Measurements from ENCODE around the gene STING1. TPM values are rescaled to one million over a fixed set of nuclear protein-coding genes. Genes with fewer than 3 reads are reported as not detected.
"Not testable (repeated sequence)": the region's sequence is repeated elsewhere in the genome, so short reads cannot be mapped to it uniquely, and the experiment has no call there.

Gene STING1
- total and polyA plus RNA-seq, 7 donors, result 4.4 to 13.2 (median 7.1) TPM

- DNase-seq (peak; percentile 49 to 57), ATAC-seq (peak; percentile 8 to 28 (median 22))
- Histone ChIP-seq H3K27me3 (ENCODE audit: insufficient read depth in 3 of 3, low read length in 2 of 3) (no peaks in the 10 kb centered on the region), H3K9me3 (no peaks in the 10 kb centered on the region), H3K4me1 (no peaks in the 10 kb centered on the region), H3K27ac (peak overlapping the region; percentile 73), H3K4me3 (peak overlapping the region; percentile 60), H3K36me3 (ENCODE audit: insufficient read depth in 1 of 2, low read depth in 1 of 2) (peaks cover 0 to 7% of the 10 kb centered on the region in 2 donors)
- TF ChIP-seq CTCF (IDR thresholded peaks at IDR 0.05), result no peak
- intact Hi-C loops (cut with DNase I), result no loop called here
- 48 to 61% (median 54%) methylated on average over 10 to 12 of the region's 12 CpGs for whole genome bisulfite sequencing, 3 donors
Measured at GRCh38 chr5:139481122-139481533, 1.4 kb downstream of the STING1 start.

- H3K4me3 ChIP-seq; H3K27ac ChIP-seq; H3K4me1 ChIP-seq; DNase-seq; H3K27me3 ChIP-seq (ENCODE audit: insufficient read depth in 3 of 3, low read length in 2 of 3); H3K9me3 ChIP-seq; intact Hi-C loops (cut with DNase I); ATAC-seq: not testable (repeated sequence)
- 90 to 100% (median 96%) methylated on average over 4 of the region's 4 CpGs for WGBS, 3 donors
- H3K36me3 ChIP-seq (ENCODE audit: insufficient read depth in 1 of 2, low read depth in 1 of 2), result peaks cover 0 to 10% of the 10 kb centered on the region in 2 donors
Measured at GRCh38 chr5:139479729-139480128, 2.8 kb downstream of the STING1 start.

- 87 to 92% (median 90%) methylated on average over 9 of the region's 9 CpGs for WGBS, 3 donors
Measured at GRCh38 chr5:139478657-139479423, 3.7 kb downstream of the STING1 start.

DNA sequence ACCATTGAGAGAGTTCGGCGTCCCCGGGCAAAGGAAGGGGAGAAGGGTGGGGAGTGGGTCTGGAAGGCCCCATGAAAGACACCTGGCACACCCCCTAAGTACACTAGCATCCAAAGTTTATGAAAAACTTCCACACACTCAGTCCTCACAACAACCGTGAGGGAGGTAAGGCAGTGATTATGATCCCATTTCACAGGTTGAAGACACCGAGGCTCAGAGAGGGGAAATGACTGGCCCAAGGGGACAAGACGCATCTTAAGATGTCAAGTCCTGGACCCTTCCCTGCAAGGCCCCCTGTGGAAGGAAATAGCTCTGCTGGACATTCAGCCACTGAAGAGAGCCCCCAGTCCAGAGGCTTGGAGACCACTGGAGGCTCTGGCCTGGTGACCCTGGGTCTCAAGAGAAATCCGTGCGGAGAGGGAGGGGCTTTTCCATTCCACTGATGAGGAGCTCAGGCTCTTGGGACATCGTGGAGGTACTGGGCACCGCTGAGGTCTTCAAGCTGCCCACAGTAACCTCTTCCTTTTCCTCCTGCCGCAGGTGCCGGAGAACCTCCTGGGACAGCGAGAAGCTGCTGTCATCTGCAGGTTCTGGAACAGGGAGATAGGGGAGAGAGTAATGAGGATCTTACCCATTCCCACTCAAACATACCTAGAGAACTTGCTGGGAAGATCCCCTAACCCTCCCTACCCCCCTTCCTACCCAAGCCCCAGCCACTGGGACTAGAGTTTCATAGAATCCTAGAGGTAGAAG is 6.5 kb downstream of the STING1 start:
- DNase-seq (no peak), ATAC-seq (no peak)
- intact Hi-C loops (cut with DNase I), result no loop called here
- H3K27me3 ChIP-seq (ENCODE audit: insufficient read depth in 3 of 3, low read length in 2 of 3), result no peaks in the 10 kb centered on the region
- no peak overlapping the region for H3K4me3 ChIP-seq
- no peak overlapping the region for H3K27ac ChIP-seq
- WGBS, 3 donors, result 87 to 90% (median 89%) methylated on average over 11 to 13 of the region's 13 CpGs
- H3K9me3 ChIP-seq, result no peaks in the 10 kb centered on the region
- H3K36me3 ChIP-seq (ENCODE audit: insufficient read depth in 1 of 2, low read depth in 1 of 2), result peaks cover 0 to 10% of the 10 kb centered on the region in 2 donors
- no peak for TF ChIP-seq CTCF (IDR thresholded peaks at IDR 0.05)
- peaks cover 8% of the 10 kb centered on the region for H3K4me1 ChIP-seq

More at GRCh38 chr5:139478657-139479423, 3.7 kb downstream of the STING1 start:
- H3K9me3 ChIP-seq; ATAC-seq; DNase-seq; intact Hi-C loops (cut with DNase I); H3K4me3 ChIP-seq; H3K27ac ChIP-seq; H3K27me3 ChIP-seq (ENCODE audit: insufficient read depth in 3 of 3, low read length in 2 of 3); H3K4me1 ChIP-seq: not testable (repeated sequence)
- peaks cover 0 to 10% of the 10 kb centered on the region in 2 donors for H3K36me3 ChIP-seq (ENCODE audit: insufficient read depth in 1 of 2, low read depth in 1 of 2)

DNA sequence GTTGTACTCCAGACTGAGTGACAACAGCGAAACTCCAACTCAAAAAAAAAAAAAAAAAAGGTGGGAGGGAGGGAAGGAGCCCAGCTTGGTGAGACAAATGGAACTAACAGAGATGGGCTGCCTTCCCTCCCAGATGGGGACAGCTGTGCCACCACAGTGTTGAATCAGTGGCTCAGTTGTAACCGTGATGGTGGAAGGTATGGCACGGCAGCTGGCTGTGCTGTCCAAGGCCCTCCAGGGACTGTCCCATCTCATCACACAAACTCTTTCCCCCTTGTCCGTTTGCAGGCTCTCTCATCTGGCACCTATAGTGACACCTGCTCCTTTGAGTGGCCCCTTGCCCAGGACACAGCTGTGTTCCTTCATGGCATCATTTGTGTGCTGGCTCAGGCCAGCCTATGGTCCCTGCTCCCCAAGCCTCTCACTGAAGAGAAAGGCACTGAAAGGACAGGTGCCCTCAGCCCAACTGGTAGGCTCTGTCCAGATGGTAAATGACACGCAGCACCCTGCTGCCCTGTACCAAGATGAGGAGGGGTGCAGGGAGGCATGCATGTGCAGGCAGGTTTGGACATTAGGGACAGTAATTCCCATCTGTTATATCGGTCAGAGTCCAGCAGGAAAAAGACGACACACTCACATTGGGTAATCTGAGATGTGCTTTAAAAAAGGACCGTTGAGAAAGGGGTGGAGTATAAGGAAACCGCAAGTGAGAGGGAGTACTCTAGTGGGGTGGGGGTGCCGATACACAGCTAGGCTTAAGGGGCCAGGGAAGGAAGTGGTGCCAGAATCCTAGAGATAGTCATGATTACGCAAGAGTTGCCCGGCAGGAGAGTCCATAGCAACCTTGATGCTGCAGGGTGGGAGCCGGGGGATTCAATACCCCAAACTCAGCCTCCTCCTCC is 7.4 kb downstream of the STING1 start:
- intact Hi-C loops (cut with DNase I), result no loop called here
- H3K27me3 ChIP-seq (ENCODE audit: insufficient read depth in 3 of 3, low read length in 2 of 3), result no peaks in the 10 kb centered on the region
- TF ChIP-seq CTCF (IDR thresholded peaks at IDR 0.05), result no peak
- H3K4me1 ChIP-seq, result peaks cover 11% of the 10 kb centered on the region
- no peak overlapping the region for H3K4me3 ChIP-seq
- DNase-seq, result no peak
- no peak overlapping the region for H3K27ac ChIP-seq
- H3K9me3 ChIP-seq, result no peaks in the 10 kb centered on the region
- peak; percentile 43 to 70 (median 64) for ATAC-seq
- WGBS, 3 donors, result 20 to 27% (median 26%) methylated on average over 13 of the region's 13 CpGs
- peaks cover 0 to 10% of the 10 kb centered on the region in 2 donors for H3K36me3 ChIP-seq (ENCODE audit: insufficient read depth in 1 of 2, low read depth in 1 of 2)
